Activated naive CD4-positive, alpha-beta T cell treated with anti-CD3 and anti-CD28 coated beads, Interleukin-2, amount 10 ng/mL, durations not matched to agents 7 days and 5 days (primary cell): Measurements from ENCODE around the gene TP53AIP1.
A peak's percentile ranks its signal among the peaks of the same experiment; 100 is the strongest.

Experiments used
- CTCF ChIA-PET: fragments of 350-600 bp; sonication (Branson Sonifier 250); formaldehyde crosslinking; loops from one replicate; lab custom pipeline; 2021; ENCODE audit warnings: antibody characterized with exemption; lab: Charles Lee
- DNase-seq: peaks from one replicate; pipeline ENCODE4 v3.0.0-alpha.2; 2020
- H3K27ac Mint-ChIP-seq: one replicate; pipeline ENCODE4 v1.8.0; 2021; ENCODE audit warnings: mild to moderate bottlenecking, moderate library complexity, mixed read lengths
- H3K27me3 Mint-ChIP-seq: one replicate; pipeline ENCODE4 v1.8.0; 2021; ENCODE audit warnings: mild to moderate bottlenecking, mixed read lengths
- H3K36me3 Mint-ChIP-seq: one replicate; pipeline ENCODE4 v1.8.0; 2021; ENCODE audit warnings: mixed read lengths
- H3K4me1 Mint-ChIP-seq: one replicate; pipeline ENCODE4 v1.8.0; 2021; ENCODE audit warnings: mixed read lengths
- H3K4me3 Mint-ChIP-seq: one replicate; pipeline ENCODE4 v1.8.0; 2021; ENCODE audit warnings: mild to moderate bottlenecking, moderate library complexity, mixed read lengths
- H3K9me3 Mint-ChIP-seq: one replicate; pipeline ENCODE4 v1.8.0; 2021; ENCODE audit warnings: mixed read lengths

The TP53AIP1 gene

DNA sequence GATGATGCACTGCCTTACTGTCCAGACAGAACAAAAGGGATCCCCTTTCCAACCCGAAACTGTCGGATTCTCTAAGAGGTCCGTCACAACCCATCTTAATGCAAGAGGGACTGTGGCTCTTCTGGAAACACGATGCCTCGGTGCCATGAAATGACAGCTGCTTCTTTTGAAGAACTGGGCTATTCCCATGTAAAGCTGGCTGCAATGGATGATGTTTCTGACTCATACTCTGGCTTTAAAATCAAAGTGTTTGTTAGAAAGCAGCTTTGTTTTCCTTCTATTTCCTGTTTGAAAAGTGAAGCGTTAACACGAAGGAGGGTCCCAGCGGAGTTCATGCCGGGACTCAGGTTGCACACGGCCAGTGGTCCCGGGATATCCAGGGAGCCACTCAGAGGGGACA lies 3.1 kb downstream of the TP53AIP1 start:
- no peak for DNase-seq
- Mint-ChIP-seq H3K27ac (no peak overlapping the region), H3K4me3 (no peak overlapping the region), H3K27me3 (peaks cover 12% of the 10 kb centered on the region), H3K4me1 (no peaks in the 10 kb centered on the region), H3K9me3 (no peaks in the 10 kb centered on the region), H3K36me3 (no peaks in the 10 kb centered on the region)
- CTCF ChIA-PET: interaction anchor here (0.8 to 2.6 kb wide), 3 partner anchors 17 to 55 kb away, joined by 3 to 9 read pairs (median 3); no protein-coding TSS in a partner anchor

DNA sequence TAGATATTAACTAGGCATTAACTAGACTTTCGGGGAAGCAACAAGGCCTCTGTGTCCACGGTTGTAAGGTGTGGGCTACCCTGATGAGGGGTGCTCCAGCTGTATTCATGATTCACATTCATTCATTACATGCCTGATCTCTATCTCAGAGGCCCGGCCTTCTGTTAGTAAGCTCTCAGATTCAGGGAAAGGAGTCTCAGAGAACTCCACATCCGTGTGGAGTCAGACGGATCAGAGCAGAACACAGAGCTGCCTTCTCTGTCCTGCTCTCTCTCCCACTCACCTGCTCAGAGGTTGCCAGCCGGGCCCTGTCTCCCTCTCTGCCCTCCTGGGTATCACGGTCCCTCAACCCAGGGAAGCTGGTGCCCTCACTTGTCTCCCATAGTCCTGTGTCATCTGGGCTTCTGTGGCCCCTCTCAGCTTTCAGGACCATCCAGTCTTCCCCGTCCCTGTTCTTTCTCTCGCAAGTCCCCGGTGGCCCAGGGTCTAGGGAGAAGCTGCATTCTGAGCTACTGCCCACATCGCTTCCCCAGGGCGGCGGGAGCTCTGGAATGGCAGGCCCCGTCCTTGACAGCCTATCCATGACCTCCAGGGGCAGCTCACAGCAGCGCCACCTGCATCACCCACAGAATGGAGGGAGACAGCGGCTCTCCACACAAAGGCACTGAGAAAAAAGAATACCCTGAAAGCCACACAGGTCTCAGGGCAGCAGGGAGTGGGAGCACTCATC lies 4.3 kb downstream of the TP53AIP1 start:
- no peaks in the 10 kb centered on the region for H3K9me3 Mint-ChIP-seq
- DNase-seq: no peak
- H3K4me1 Mint-ChIP-seq: no peaks in the 10 kb centered on the region
- CTCF ChIA-PET: interaction anchor here (1.5 kb wide), 2 partner anchors 11 to 53 kb away, joined by 4 to 5 read pairs; no protein-coding TSS in a partner anchor
- peaks cover 9% of the 10 kb centered on the region for H3K27me3 Mint-ChIP-seq
- H3K36me3 Mint-ChIP-seq: no peaks in the 10 kb centered on the region
- no peak overlapping the region for H3K4me3 Mint-ChIP-seq
- H3K27ac Mint-ChIP-seq: no peak overlapping the region

DNA sequence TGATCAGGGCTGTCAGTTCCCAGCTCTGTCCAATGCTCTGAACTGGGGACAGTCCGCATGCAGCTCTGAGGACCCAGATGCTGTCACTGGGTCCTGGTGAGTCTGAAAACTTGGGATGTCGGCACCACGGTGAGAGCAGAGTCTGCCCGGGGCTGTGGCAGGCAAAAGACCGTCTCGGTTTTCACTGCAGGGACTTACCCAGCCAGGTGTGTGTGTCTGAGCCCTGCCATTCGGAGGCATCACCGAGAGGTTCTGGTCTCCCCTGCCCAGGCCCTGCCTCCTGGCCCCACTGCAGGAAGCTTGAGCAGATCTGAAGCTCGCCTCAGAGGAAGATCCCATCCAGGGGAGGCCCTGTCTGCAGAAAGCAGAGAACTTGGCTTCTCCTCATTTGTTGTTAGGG lies 5.2 kb downstream of the TP53AIP1 start:
- Mint-ChIP-seq H3K4me3 (no peak overlapping the region), H3K4me1 (no peaks in the 10 kb centered on the region), H3K27me3 (peaks cover 8% of the 10 kb centered on the region), H3K9me3 (no peaks in the 10 kb centered on the region), H3K27ac (no peak overlapping the region), H3K36me3 (no peaks in the 10 kb centered on the region)
- CTCF ChIA-PET: interaction anchor here (1.5 kb wide), 2 partner anchors 11 to 52 kb away, joined by 4 to 5 read pairs; no protein-coding TSS in a partner anchor
- no peak for DNase-seq

DNA sequence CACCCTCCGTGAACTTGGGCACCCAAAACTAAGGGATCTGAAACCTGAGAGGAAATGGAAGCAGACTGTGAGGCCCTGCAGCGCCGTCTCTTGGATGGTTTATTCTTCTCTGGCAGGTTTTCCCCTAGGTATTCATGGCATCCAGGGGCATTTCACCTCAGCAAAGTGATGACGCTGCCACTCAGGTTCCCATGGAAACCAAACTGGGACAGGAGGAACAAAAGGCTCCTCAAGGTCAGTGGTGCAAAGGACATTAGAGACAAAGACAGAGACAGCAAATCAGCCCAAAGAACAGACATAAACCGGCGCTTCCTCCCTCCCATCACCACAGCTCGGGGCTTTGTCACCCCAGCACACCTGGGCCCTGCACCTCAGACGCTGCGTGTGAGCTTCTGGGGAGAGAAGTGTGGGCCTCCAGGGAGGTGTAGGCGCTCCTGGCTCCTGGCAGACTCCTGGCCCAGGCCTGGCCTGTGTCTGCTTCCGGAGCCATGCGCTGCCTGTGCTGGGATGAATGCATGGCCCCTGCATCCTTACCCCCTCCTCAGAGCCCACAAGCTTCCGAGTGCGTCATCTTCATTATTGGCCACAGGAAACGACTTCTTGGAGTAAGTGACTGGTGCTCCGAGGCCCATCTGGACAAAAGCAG lies 5.9 kb downstream of the TP53AIP1 start:
- CTCF ChIA-PET: interaction anchor here (2.1 kb wide), 1 partner anchor 51 kb away, joined by 5 read pairs; no protein-coding TSS in a partner anchor

DNA sequence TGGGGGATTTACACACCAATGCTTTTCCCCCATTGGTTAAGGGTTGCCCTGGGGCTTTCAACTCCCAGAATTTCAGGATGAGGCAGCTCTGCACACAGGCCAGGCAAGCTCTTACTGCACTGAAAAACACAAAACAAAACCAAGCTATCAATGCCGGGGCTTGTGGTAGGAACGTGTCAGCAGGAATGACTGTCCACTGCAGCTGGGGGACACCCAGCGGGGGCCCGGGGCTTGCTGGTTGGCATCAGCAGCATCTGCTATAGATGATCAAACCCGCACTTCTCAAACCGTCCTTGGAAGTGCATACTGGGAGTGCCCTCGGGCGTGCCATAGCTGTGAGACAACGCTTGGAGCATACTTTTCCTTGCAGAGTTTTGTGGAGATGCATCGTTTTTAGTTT lies 7.7 kb downstream of the TP53AIP1 start:
- H3K9me3 Mint-ChIP-seq: no peaks in the 10 kb centered on the region
- no peak for DNase-seq
- H3K4me1 Mint-ChIP-seq: no peaks in the 10 kb centered on the region
- H3K4me3 Mint-ChIP-seq: no peak overlapping the region
- CTCF ChIA-PET: interaction anchor here (2.1 kb wide), 1 partner anchor 50 kb away, joined by 5 read pairs; no protein-coding TSS in a partner anchor
- no peak overlapping the region for H3K27ac Mint-ChIP-seq
- H3K36me3 Mint-ChIP-seq: no peaks in the 10 kb centered on the region
- H3K27me3 Mint-ChIP-seq: peaks cover 9% of the 10 kb centered on the region

More for the DNA sequence above, 5.9 kb downstream of the TP53AIP1 start:
- Mint-ChIP-seq H3K9me3 (no peaks in the 10 kb centered on the region), H3K4me1 (no peaks in the 10 kb centered on the region), H3K27me3 (peaks cover 8% of the 10 kb centered on the region), H3K4me3 (no peak overlapping the region), H3K36me3 (no peaks in the 10 kb centered on the region), H3K27ac (no peak overlapping the region)
- DNase-seq: no peak

DNA sequence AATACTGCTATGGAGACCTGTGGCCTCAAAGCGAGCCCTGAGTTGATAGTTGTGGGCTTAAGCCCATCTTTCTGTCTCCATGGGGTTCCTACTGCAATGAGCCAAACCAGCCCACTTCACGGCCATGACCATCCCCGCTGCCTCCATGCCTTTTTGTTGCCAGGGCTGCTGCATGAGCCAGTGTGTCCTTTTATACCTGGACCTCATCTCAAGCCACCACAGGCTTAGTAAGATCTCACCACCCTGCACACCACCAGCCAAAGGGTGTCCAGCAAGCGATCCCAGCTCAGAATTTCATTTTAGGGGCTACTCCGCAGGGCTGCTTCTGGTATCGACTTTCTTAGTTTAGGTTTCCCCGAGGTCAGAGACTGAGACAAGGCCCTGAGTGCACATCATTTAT lies 8.3 kb downstream of the TP53AIP1 start:
- CTCF ChIA-PET: no interaction called here
- no peaks in the 10 kb centered on the region for H3K36me3 Mint-ChIP-seq
- no peak overlapping the region for H3K4me3 Mint-ChIP-seq
- peaks cover 3% of the 10 kb centered on the region for H3K4me1 Mint-ChIP-seq
- H3K9me3 Mint-ChIP-seq: no peaks in the 10 kb centered on the region
- DNase-seq: no peak
- H3K27ac Mint-ChIP-seq: no peak overlapping the region
- H3K27me3 Mint-ChIP-seq: peaks cover 9% of the 10 kb centered on the region

DNA sequence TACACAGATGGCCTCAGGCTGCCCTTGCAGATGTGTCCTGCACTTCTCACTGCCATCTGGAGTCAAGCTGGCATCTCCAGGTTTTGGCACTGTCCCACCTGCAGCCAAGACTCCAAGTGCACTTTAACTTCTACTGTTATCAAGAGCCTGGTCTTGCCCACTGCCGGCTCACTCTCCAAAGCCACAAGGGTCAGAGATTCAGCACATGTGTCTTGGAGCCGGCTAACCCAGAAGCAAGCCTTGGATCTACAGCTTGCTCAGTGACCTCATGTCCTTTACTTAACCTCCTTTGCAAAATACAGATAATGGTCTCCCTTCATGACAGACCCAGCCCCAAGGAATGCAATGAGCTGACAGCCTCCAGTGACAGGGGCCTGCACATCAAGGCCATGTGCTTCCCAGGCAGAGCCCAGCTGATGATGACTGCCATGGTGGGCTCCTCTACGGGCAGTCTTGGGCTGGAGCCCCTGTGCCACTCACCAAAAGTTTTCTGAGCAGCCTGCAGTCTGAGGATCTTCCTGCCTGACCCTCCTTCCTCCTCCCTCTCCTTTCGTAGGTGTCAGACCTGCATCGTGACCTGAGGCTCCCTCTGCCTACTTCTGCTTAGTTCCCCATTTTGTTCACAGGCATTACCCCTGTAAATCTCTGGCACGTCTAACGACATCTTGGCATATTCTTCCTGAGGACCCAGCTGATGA lies 9.0 kb downstream of the TP53AIP1 start:
- no peak overlapping the region for H3K27ac Mint-ChIP-seq
- no peaks in the 10 kb centered on the region for H3K9me3 Mint-ChIP-seq
- no peak overlapping the region for H3K4me3 Mint-ChIP-seq

DNA sequence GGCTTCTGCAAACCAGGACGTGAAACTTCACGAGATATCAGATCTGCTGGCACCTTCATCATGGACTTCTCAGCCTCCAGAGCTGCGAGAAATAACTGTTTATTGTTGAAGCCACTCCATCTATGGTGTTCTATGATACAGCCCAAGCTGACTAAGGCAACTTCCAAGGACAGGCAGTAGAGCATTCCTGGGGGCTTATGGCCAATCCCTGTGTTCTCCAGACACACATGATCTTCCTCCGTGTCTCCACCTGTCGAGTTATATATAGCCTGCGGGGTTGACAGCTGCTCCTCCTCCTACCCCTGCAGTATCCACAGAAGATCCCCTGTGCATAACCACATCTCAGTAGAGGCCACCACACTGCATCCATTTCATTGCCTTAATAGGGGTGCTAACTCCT lies 11.0 kb downstream of the TP53AIP1 start:
- CTCF ChIA-PET: no interaction called here
- no peak for DNase-seq
- no peak overlapping the region for H3K27ac Mint-ChIP-seq
- H3K36me3 Mint-ChIP-seq: no peaks in the 10 kb centered on the region
- H3K4me3 Mint-ChIP-seq: no peak overlapping the region
- peaks cover 12% of the 10 kb centered on the region for H3K27me3 Mint-ChIP-seq
- H3K9me3 Mint-ChIP-seq: no peaks in the 10 kb centered on the region
- peaks cover 13% of the 10 kb centered on the region for H3K4me1 Mint-ChIP-seq

More for the DNA sequence above, 9.0 kb downstream of the TP53AIP1 start:
- H3K4me1 Mint-ChIP-seq: peaks cover 6% of the 10 kb centered on the region
- CTCF ChIA-PET: no interaction called here
- no peak for DNase-seq
- peaks cover 9% of the 10 kb centered on the region for H3K27me3 Mint-ChIP-seq
- H3K36me3 Mint-ChIP-seq: no peaks in the 10 kb centered on the region

DNA sequence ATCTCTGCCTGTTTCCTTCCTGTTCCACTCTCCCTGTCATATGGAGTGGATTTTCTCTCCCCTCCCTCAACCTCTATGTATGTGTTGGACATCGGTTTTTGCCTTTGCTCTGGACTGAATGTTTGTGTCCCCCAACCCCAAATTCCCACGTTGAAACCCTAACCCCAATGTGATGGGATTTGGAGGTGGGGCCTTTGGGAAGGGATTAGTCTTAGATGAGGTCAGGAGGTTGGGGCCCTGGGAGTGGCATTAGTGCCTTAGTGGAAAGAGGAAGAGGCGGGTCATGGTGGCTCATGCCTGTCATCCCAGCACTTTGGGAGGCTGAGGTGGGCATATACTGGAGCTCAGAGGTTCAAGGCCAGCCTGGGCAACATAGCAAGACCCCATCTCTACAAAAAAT lies 11.6 kb downstream of the TP53AIP1 start:
- no peak overlapping the region for H3K4me3 Mint-ChIP-seq
- H3K4me1 Mint-ChIP-seq: peaks cover 13% of the 10 kb centered on the region
- no peak overlapping the region for H3K27ac Mint-ChIP-seq
- H3K36me3 Mint-ChIP-seq: no peaks in the 10 kb centered on the region
- no peaks in the 10 kb centered on the region for H3K9me3 Mint-ChIP-seq
- DNase-seq: no peak
- CTCF ChIA-PET: no interaction called here
- peaks cover 16% of the 10 kb centered on the region for H3K27me3 Mint-ChIP-seq

DNA sequence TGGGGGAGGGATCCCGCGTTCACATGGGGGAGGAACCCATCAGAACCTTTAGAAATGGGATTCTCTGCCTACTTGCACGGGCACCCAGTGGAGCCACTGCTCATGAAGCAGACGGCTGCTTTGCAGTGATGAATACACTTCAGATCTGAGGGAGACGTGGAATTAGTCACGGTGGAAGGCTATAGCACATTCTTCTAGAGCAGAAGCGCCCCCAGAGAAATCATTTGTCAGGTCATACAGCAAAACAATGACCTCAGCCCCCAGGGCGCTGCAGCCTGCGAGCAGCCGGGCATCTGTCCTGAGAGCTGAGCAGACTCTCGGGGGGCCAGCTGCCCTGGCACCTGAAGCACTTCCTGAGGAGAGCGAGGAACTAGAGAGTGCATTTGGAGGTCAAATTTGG lies 12.7 kb downstream of the TP53AIP1 start:
- no peaks in the 10 kb centered on the region for H3K36me3 Mint-ChIP-seq
- no peaks in the 10 kb centered on the region for H3K9me3 Mint-ChIP-seq
- peaks cover 13% of the 10 kb centered on the region for H3K4me1 Mint-ChIP-seq
- H3K27me3 Mint-ChIP-seq: peaks cover 19% of the 10 kb centered on the region
- no peak for DNase-seq
- CTCF ChIA-PET: no interaction called here
- H3K27ac Mint-ChIP-seq: no peak overlapping the region
- no peak overlapping the region for H3K4me3 Mint-ChIP-seq

DNA sequence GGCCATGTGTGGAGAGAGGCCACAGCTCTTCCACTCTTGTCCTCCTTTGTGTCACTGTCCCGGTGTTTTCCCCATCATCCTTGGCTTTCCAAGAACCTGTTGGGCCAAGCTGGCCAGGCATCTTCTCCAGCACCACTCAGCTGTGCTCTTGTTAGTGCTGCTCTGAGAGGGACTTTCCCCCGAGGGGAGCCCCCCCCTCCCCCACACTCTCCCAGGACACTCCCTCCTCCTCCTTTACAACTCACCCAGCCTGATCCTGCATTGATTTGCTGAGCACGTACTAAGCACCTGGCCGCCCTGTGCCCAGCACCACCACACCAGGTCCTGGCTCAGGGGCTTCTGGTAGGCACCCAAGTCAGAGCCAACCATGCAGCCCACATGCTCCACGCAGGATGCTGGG lies 13.2 kb downstream of the TP53AIP1 start:
- H3K4me3 Mint-ChIP-seq: no peak overlapping the region
- CTCF ChIA-PET: interaction anchor here (1.6 kb wide), 1 partner anchor 25 kb away, joined by 3 read pairs; no protein-coding TSS in a partner anchor
- no peak for DNase-seq
- no peaks in the 10 kb centered on the region for H3K36me3 Mint-ChIP-seq
- no peak overlapping the region for H3K27ac Mint-ChIP-seq
- H3K27me3 Mint-ChIP-seq: peaks cover 22% of the 10 kb centered on the region
- no peaks in the 10 kb centered on the region for H3K9me3 Mint-ChIP-seq
- peaks cover 13% of the 10 kb centered on the region for H3K4me1 Mint-ChIP-seq

DNA sequence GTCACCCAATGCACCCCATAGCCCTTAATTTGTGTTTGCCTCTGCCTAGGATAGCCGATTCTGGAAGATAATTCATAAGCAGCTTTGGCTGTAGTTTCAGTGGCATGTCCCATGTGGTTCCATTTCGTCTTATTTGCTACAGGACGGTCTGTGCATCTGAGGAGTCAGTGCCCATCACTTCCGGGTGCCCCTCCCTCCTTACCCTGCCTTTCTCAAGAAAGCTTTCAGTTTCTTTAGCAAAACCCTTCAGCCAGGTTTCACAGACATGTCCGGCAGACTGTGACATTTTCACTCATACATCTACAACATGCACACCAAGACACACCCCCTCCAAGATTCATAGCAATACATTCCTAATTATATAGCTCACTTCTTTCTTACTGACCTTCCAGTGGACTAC lies 14.3 kb downstream of the TP53AIP1 start:
- no peak overlapping the region for H3K27ac Mint-ChIP-seq
- peak; percentile 51 for DNase-seq
- no peaks in the 10 kb centered on the region for H3K9me3 Mint-ChIP-seq
- H3K27me3 Mint-ChIP-seq: peaks cover 23% of the 10 kb centered on the region
- H3K36me3 Mint-ChIP-seq: no peaks in the 10 kb centered on the region
- CTCF ChIA-PET: interaction anchor here (1.5 to 1.6 kb wide), 2 partner anchors 26 to 43 kb away, joined by 3 to 9 read pairs; no protein-coding TSS in a partner anchor
- H3K4me1 Mint-ChIP-seq: peaks cover 13% of the 10 kb centered on the region
- H3K4me3 Mint-ChIP-seq: no peak overlapping the region

DNA sequence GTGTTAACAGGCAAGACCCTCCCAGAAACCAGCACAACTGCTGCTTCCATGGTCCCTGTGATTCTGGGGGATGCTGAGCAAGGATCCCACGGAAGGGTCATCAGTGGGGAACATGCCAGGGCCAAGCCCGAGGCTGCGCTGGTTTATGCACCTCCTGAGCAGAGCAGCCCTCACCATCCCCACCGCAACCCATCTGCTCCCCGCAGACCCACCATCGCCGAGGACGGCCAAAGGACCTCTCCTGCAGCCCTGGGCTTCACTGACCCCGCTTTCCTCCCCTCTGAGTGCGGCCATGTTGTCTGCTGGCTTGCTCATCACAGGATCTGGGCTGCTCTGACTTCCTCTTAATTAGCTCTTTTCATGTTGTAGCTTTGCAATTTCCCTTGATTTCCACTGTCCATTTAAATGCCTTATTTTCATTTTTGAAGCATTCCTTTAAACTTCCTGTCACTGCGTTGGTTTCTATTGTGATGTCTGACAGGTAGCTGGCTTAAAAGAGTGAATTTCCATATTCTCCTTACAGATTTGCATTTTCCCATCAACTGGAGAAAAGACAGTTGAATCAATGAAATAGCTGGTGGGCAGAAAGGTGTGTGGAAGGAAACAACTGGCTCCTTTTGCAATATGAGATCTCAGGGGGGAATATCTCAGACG lies 14.9 kb downstream of the TP53AIP1 start:
- Mint-ChIP-seq H3K4me3 (no peak overlapping the region), H3K9me3 (no peaks in the 10 kb centered on the region), H3K27me3 (peaks cover 23% of the 10 kb centered on the region), H3K4me1 (peaks cover 13% of the 10 kb centered on the region), H3K27ac (no peak overlapping the region), H3K36me3 (no peaks in the 10 kb centered on the region)
- CTCF ChIA-PET: interaction anchor here (0.5 to 1.6 kb wide), 3 partner anchors 27 to 237 kb away, joined by 3 to 9 read pairs (median 3); no protein-coding TSS in a partner anchor
- DNase-seq: no peak

DNA sequence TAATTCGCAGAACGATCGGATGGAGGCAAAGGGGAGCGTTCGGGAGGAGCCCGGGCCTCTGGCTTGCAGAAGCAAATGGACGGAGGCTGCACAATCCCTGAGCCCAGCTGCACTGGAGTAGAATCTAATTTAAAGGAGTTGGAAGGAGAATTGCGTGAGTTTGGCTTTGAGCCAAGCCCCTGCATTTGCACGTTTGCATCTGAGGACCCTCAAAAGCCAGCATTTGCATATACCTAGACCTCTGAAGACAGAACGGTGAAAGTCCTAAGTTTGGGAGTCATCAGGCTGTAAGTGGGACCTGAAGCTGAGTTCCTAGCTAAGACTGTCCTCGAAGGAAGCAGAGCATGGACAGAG lies 15.6 kb downstream of the TP53AIP1 start:
- H3K9me3 Mint-ChIP-seq: no peaks in the 10 kb centered on the region
- no peak overlapping the region for H3K27ac Mint-ChIP-seq
- peaks cover 23% of the 10 kb centered on the region for H3K27me3 Mint-ChIP-seq
- H3K4me1 Mint-ChIP-seq: peaks cover 13% of the 10 kb centered on the region
- CTCF ChIA-PET: no interaction called here
- no peaks in the 10 kb centered on the region for H3K36me3 Mint-ChIP-seq
- H3K4me3 Mint-ChIP-seq: no peak overlapping the region
- DNase-seq: no peak
